ENCODE results near the gene BBS1. TPM values are rescaled to one million over a fixed set of nuclear protein-coding genes. Genes with fewer than 3 reads are reported as not detected.

Gene BBS1
- total and polyA plus RNA-seq, 2 donors (not counting 3 experiments of a cell fraction or from before 2014, with no cell fraction given): 29.2 to 32.9 TPM

DNA sequence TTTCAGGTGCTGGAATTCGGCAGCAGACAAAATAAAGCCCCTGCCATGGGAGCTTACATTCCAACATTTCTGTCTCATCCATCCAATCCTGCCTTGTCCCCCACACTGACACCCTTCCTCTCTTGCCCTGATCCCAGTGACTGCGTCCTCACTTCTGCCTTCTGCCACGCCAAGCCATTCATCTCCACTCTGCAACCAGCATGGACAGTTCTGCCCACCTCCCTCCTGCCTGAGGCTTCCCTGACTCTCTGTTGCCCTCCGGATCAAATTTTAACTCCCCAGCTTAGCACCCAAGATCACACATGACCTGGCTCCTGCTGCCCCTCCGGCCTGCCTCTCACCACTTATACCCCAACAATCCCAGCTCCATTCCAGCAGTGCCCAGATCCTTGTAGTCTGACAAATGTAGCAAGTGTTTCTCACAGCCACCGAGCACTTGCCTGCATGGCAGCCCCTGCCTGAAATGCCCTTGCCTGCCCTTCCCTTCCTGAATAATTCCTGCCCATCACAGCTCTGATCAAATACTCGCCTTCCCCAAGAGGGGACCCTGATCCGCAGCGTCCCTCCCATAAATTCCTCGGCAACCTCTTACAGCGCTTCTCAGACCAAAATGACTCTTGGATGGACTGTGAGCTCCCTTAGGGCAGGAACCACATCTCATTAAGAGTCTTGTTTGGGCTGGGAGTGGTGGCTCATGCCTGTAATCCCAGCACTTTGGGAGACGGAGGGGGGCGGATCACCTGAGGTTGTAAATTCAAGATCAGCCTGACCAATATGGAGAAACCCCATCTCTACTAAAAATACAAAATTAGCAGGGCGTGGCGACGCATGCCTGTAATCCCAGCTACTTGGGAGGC, 38.6 kb downstream of the BBS1 start:
- dilution Hi-C loops (cut with MboI; ENCODE audit: extremely low pct_ligation_motif_present, low sequenced_read_pairs): no loop called here
- no peak overlapping the region for H3K9ac ChIP-seq (replicated peaks; ENCODE audit: extremely low read depth, insufficient read depth, low read length)
- BruUV-seq (replicated peaks): no TSS peak
- DNase-seq (ENCODE audit: low read depth, low spot score) (no peak), FAIRE-seq (no peak)
- ChIA-PET POLR2A (no interaction called here), CTCF (interaction anchor here (0.7 to 1.5 kb wide), 2 partner anchors 63 to 129 kb away, joined by 3 to 4 read pairs; partner anchors contain the start of gene RBM4B)
- H4K20me1 ChIP-seq (replicated peaks; ENCODE audit: control insufficient read depth, extremely low read depth, insufficient read depth, low read length): no peaks in the 10 kb centered on the region
- TF ChIP-seq MYC (IDR thresholded peaks at IDR 0.05; ENCODE audit: low read depth, low read length) (no peak), JUN (IDR thresholded peaks at IDR 0.05; ENCODE audit: borderline replicate concordance, insufficient read depth, insufficient read length, low read depth) (no peak), GATA2 (IDR thresholded peaks at IDR 0.05; ENCODE audit: insufficient read depth, insufficient read length, low read depth, low read length) (no peak), FOS (IDR thresholded peaks at IDR 0.05; ENCODE audit: borderline replicate concordance, insufficient read depth, low read length) (no peak), POLR2A (IDR thresholded peaks at IDR 0.05; ENCODE audit: low read depth, low read length) (no peak), EZH2 (IDR thresholded peaks at IDR 0.05; ENCODE audit: borderline replicate concordance, low read depth, low read length, severe bottlenecking) (no peak)
- TF ChIP-seq, protein P1, sequence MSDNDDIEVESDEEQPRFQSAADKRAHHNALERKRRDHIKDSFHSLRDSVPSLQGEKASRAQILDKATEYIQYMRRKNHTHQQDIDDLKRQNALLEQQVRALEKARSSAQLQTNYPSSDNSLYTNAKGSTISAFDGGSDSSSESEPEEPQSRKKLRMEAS (IDR thresholded peaks at IDR 0.05; ENCODE audit: insufficient read depth, insufficient read length): no peak
- TF ChIP-seq, protein P2, sequence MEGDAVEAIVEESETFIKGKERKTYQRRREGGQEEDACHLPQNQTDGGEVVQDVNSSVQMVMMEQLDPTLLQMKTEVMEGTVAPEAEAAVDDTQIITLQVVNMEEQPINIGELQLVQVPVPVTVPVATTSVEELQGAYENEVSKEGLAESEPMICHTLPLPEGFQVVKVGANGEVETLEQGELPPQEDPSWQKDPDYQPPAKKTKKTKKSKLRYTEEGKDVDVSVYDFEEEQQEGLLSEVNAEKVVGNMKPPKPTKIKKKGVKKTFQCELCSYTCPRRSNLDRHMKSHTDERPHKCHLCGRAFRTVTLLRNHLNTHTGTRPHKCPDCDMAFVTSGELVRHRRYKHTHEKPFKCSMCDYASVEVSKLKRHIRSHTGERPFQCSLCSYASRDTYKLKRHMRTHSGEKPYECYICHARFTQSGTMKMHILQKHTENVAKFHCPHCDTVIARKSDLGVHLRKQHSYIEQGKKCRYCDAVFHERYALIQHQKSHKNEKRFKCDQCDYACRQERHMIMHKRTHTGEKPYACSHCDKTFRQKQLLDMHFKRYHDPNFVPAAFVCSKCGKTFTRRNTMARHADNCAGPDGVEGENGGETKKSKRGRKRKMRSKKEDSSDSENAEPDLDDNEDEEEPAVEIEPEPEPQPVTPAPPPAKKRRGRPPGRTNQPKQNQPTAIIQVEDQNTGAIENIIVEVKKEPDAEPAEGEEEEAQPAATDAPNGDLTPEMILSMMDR (IDR thresholded peaks at IDR 0.05; ENCODE audit: extremely low read depth in 1 of 2, insufficient read depth in 1 of 2, low read depth in 1 of 2, low read length in 2 of 2): no peak
- peaks cover 19% of the 10 kb centered on the region for H3K4me1 ChIP-seq (ENCODE audit: control insufficient read depth, extremely low read depth, insufficient read depth, low read length)
- intact Hi-C loops (cut with micrococcal nuclease): no loop called here
- H3K4me2 ChIP-seq (ENCODE audit: insufficient read depth, low read length): no peak overlapping the region
- no peak overlapping the region for H3K4me3 ChIP-seq (replicated peaks in 1 of 3; ENCODE audit: insufficient read depth in 1 of 3, low read depth in 1 of 3, low read length in 3 of 3)
- no peaks in the 10 kb centered on the region for H3K27me3 ChIP-seq (ENCODE audit: control insufficient read depth in 2 of 2, insufficient read depth in 2 of 2, low read length in 2 of 2)
- no peaks in the 10 kb centered on the region for H3K9me1 ChIP-seq (replicated peaks; ENCODE audit: control insufficient read depth, extremely low read depth, insufficient read depth, low read length)
- H3K79me2 ChIP-seq (ENCODE audit: control insufficient read depth, insufficient read depth, low read length): peaks cover 5% of the 10 kb centered on the region
- H3K9me3 ChIP-seq (replicated peaks; ENCODE audit: control insufficient read depth, insufficient read depth, low read length): no peaks in the 10 kb centered on the region
- no peak overlapping the region for H2AFZ ChIP-seq (ENCODE audit: low read depth, low read length)
- H3K27ac ChIP-seq (ENCODE audit: insufficient read depth, low read depth, low read length): no peak overlapping the region
- no peaks in the 10 kb centered on the region for H3K36me3 ChIP-seq (ENCODE audit: control insufficient read depth in 2 of 2, extremely low read depth in 1 of 2, insufficient read depth in 2 of 2, low read length in 2 of 2)

Measured in endothelial cell of umbilical vein (primary cell).